IMR-90 (cell line): ENCODE measurements around the gene MXD4.

ENCODE experiments used
- CEBPB ChIP-seq: IDR thresholded peaks from 2 replicates; pipeline ENCODE4 v1.6.1; 2012; ENCODE audit warnings: low read depth, low read length, improper control_type of control experiment
- MAZ ChIP-seq: IDR thresholded peaks from 2 replicates; pipeline ENCODE4 v1.6.1; 2012; ENCODE audit warnings: low read depth, mild to moderate bottlenecking, low read length, improper control_type of control experiment, moderate library complexity, borderline replicate concordance
- MXI1 ChIP-seq: IDR thresholded peaks from 2 replicates; pipeline ENCODE4 v1.6.1; 2012; ENCODE audit warnings: low read depth, mild to moderate bottlenecking, low read length, moderate library complexity, borderline replicate concordance
- POLR2A ChIP-seq: IDR thresholded peaks from 2 replicates; pipeline ENCODE4 v1.6.1; 2012; ENCODE audit warnings: mild to moderate bottlenecking, low read depth, low read length
- RAD21 ChIP-seq: IDR thresholded peaks from 2 replicates; pipeline ENCODE4 v1.6.1; 2012; ENCODE audit warnings: low read length, improper control_type of control experiment
- RCOR1 ChIP-seq: IDR thresholded peaks from 2 replicates; pipeline ENCODE4 v1.6.1; 2012; ENCODE audit warnings: mild to moderate bottlenecking, low read length, improper control_type of control experiment; ENCODE audit not compliant: insufficient replicate concordance
- RFX5 ChIP-seq: IDR thresholded peaks from 2 replicates; pipeline ENCODE4 v1.8.0; 2012; ENCODE audit warnings: low read depth, mild to moderate bottlenecking, low read length, moderate library complexity
- SMC3 ChIP-seq: fragments of 150-350 bp; IDR thresholded peaks from 2 replicates; pipeline ENCODE4 v1.6.1; 2016; ENCODE audit warnings: low read depth, mild to moderate bottlenecking, antibody characterized with exemption, low read length, moderate library complexity
- USF2 ChIP-seq: fragments of 150-350 bp; IDR thresholded peaks from 2 replicates; pipeline ENCODE4 v1.6.1; 2017; ENCODE audit warnings: mild to moderate bottlenecking, antibody characterized with exemption, low read length, low read depth
- TF ChIP-seq, protein P1 (sequence below): conservative IDR thresholded peaks from 2 replicates; pipeline ENCODE4 v1.5.1; 2012; ENCODE audit warnings: mild to moderate bottlenecking, low read depth, low read length, improper control_type of control experiment

DNA sequence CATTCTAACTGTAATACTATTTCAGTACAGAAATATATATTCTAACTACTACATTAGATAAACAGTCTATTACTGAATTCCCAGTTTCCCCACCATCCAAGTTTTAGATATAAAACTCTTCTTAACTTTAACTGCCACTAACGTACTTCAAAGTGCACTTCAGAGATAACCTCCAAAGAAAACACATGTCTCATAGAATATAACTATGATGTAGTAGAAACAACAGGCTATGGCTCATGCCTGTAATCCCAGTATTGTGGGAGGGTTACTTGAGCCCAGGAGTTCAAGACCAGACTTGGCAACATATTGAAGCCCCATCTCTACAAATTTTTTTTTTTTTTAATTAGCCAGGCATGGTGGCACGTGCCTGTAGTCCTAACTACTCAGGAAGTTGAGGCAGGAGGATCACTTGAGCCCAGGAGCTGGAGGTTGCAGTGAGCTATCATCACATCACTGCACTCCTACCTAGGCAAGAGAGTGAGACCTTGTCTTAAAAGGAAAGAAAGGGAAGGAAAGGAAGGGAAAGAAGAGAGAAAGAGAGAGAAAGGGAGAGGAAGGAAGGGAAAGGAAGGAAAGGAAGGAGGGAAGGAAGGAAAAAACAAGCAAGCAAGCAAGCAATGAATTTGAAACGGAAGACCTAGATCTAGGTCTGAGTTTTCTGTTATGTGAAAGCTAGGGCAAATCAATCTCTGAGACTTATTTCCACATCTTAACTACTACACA lies 24.8 kb downstream of the MXD4 start:
- TF ChIP-seq, protein P1, sequence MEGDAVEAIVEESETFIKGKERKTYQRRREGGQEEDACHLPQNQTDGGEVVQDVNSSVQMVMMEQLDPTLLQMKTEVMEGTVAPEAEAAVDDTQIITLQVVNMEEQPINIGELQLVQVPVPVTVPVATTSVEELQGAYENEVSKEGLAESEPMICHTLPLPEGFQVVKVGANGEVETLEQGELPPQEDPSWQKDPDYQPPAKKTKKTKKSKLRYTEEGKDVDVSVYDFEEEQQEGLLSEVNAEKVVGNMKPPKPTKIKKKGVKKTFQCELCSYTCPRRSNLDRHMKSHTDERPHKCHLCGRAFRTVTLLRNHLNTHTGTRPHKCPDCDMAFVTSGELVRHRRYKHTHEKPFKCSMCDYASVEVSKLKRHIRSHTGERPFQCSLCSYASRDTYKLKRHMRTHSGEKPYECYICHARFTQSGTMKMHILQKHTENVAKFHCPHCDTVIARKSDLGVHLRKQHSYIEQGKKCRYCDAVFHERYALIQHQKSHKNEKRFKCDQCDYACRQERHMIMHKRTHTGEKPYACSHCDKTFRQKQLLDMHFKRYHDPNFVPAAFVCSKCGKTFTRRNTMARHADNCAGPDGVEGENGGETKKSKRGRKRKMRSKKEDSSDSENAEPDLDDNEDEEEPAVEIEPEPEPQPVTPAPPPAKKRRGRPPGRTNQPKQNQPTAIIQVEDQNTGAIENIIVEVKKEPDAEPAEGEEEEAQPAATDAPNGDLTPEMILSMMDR = no peak
- TF ChIP-seq USF2 = no peak
- no peak for TF ChIP-seq RFX5
- TF ChIP-seq SMC3 = no peak
- TF ChIP-seq CEBPB = no peak
- TF ChIP-seq MAZ = no peak
- no peak for TF ChIP-seq RAD21
- TF ChIP-seq POLR2A = no peak
- no peak for TF ChIP-seq MXI1
- TF ChIP-seq RCOR1 = no peak
